ENCODE measurements around the gene HOXD3. TPM values are rescaled to one million over a fixed set of nuclear protein-coding genes. Genes with fewer than 3 reads are reported as not detected.

Gene HOXD3
- total RNA-seq, 1 donor from 2014 or later = 25.4 TPM

DNA sequence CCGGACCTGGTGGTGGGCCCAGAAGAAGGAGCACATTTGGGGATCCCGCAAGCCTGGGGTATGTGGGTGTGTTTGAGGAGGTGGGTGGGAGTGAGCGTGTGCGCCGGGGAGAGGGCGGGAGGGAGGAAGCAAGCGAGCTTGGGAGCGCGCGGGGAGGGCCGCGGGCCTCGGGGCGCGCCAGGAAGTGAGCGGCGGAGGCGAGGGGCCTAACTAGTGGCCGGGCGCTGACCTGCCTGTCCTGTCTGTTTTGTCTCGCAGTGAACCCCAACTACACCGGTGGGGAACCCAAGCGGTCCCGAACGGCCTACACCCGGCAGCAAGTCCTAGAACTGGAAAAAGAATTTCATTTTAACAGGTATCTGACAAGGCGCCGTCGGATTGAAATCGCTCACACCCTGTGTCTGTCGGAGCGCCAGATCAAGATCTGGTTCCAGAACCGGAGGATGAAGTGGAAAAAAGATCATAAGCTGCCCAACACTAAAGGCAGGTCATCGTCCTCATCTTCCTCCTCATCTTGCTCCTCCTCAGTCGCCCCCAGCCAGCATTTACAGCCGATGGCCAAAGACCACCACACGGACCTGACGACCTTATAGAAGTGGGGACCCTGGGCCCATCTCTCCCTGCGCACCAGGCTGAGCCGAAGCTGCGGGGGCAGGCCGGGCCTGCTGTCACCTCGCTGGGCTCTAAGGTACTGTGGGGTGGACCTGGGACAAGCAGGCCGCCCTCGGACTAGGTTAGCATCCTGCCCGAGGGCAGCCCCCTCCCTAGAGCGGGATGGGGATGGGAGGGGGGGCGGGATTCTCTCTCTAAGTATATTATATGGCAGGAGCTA, 4.5 kb upstream of the HOXD3 start:
- H3K9me3 Mint-ChIP-seq = no peaks in the 10 kb centered on the region
- TF ChIP-seq, protein P1, sequence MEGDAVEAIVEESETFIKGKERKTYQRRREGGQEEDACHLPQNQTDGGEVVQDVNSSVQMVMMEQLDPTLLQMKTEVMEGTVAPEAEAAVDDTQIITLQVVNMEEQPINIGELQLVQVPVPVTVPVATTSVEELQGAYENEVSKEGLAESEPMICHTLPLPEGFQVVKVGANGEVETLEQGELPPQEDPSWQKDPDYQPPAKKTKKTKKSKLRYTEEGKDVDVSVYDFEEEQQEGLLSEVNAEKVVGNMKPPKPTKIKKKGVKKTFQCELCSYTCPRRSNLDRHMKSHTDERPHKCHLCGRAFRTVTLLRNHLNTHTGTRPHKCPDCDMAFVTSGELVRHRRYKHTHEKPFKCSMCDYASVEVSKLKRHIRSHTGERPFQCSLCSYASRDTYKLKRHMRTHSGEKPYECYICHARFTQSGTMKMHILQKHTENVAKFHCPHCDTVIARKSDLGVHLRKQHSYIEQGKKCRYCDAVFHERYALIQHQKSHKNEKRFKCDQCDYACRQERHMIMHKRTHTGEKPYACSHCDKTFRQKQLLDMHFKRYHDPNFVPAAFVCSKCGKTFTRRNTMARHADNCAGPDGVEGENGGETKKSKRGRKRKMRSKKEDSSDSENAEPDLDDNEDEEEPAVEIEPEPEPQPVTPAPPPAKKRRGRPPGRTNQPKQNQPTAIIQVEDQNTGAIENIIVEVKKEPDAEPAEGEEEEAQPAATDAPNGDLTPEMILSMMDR (conservative IDR thresholded peaks at IDR 0.05) = no peak

GRCh38 chr2:176154576-176155252, 2.4 kb upstream of the HOXD3 start:
- peak overlapping the region; percentile 86 for H3K4me3 Mint-ChIP-seq
- peaks cover 27% of the 10 kb centered on the region for H3K4me1 Mint-ChIP-seq (ENCODE audit: unreplicated experiment)
- peaks cover 20% of the 10 kb centered on the region for H3K36me3 Mint-ChIP-seq
- H3K27me3 Mint-ChIP-seq = peaks cover 89% of the 10 kb centered on the region
- H3K9me3 Mint-ChIP-seq = no peaks in the 10 kb centered on the region
- DNase-seq (ENCODE audit: extremely low spot score, unreplicated experiment) = no peak
- TF ChIP-seq, protein P1 (conservative IDR thresholded peaks at IDR 0.05) = no peak
- peak overlapping the region; percentile 74 for H3K27ac Mint-ChIP-seq

More for the DNA sequence above, 4.5 kb upstream of the HOXD3 start:
- Mint-ChIP-seq H3K4me1 (ENCODE audit: unreplicated experiment) (peaks cover 27% of the 10 kb centered on the region), H3K27ac (peak overlapping the region; percentile 29), H3K27me3 (peaks cover 91% of the 10 kb centered on the region), H3K4me3 (peak overlapping the region; percentile 86), H3K36me3 (peaks cover 20% of the 10 kb centered on the region)
- no peak for DNase-seq (ENCODE audit: extremely low spot score, unreplicated experiment)

DNA sequence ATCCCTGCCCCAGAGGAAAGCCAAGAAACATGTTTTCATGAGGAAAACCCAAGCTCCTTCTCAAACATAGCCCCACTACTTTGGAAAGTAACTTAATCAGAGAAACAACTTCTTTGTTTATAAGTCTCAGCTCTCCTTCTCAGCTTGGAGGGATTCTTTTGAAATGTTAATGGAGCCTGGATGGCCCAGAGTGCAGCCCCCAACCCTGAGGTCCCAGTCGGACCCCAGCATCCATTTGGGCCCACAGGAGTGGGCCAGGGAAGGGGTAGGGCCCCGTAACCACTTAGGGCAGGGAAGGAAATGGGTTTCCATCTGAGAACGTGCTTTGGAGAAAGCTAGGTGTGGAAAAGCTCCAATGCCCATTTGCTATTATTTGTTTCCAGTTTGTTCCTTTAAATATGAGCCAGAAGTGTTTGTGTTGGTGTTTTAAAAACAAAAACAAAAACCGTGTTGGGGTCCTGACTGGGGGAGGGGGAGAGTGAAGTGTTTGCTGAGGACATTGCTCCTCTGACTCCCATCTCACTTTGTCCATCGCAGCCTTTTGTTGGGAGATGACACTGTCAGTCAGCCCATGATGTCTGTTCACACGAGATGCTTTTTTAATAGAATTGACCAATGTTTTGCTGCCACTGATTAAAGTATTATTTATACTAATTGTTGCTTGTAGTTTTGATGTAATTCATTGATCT, 1.6 kb upstream of the HOXD3 start:
- Mint-ChIP-seq H3K36me3 (peaks cover 17% of the 10 kb centered on the region), H3K9me3 (no peaks in the 10 kb centered on the region), H3K4me1 (ENCODE audit: unreplicated experiment) (peaks cover 21% of the 10 kb centered on the region), H3K27ac (peak overlapping the region; percentile 68), H3K4me3 (peak overlapping the region; percentile 86), H3K27me3 (peaks cover 88% of the 10 kb centered on the region)
- DNase-seq (ENCODE audit: extremely low spot score, unreplicated experiment) = no peak
- TF ChIP-seq, protein P1 (conservative IDR thresholded peaks at IDR 0.05) = no peak

DNA sequence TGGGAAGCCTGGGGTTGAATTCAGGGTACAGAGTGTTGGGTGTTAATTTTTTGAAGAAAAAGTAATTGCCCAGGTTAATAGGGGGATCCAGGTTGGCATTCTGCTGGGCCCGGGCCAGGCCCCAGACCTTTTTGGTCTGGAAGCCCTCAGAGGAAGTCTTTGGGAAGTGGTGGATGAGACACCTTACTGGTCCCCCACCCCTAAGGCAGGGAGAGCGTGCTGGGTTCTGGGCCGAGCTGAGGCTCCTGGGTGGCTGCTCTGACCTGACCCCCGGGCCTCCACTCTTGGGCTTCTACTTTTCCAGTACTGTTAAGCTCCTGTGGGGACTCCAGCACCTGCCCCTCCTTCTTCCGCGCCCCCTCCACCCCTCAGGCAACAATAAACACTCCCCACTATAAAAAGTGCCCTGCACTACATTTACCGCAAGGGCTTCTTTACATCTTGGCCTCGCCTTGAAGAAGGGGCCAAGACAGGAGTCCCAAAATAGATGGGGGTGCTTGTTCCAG, 753 bp upstream of the HOXD3 start:
- Mint-ChIP-seq H3K27ac (peak overlapping the region; percentile 76), H3K4me1 (ENCODE audit: unreplicated experiment) (peaks cover 22% of the 10 kb centered on the region), H3K4me3 (peak overlapping the region; percentile 86), H3K27me3 (peaks cover 88% of the 10 kb centered on the region), H3K36me3 (peaks cover 16% of the 10 kb centered on the region), H3K9me3 (no peaks in the 10 kb centered on the region)
- no peak for DNase-seq (ENCODE audit: extremely low spot score, unreplicated experiment)
- TF ChIP-seq, protein P1 (conservative IDR thresholded peaks at IDR 0.05) = no peak

- TF ChIP-seq, protein P1 (conservative IDR thresholded peaks at IDR 0.05) = no peak
- no peaks in the 10 kb centered on the region for H3K9me3 Mint-ChIP-seq
- peak overlapping the region; percentile 83 for H3K27ac Mint-ChIP-seq
- H3K4me3 Mint-ChIP-seq = peak overlapping the region; percentile 88
- H3K36me3 Mint-ChIP-seq = peaks cover 16% of the 10 kb centered on the region
- peaks cover 28% of the 10 kb centered on the region for H3K4me1 Mint-ChIP-seq (ENCODE audit: unreplicated experiment)
- peaks cover 95% of the 10 kb centered on the region for H3K27me3 Mint-ChIP-seq
- no peak for DNase-seq (ENCODE audit: extremely low spot score, unreplicated experiment)
Observed at GRCh38 chr2:176157499-176158185, 535 bp downstream of the HOXD3 start.
